ENCODE results near the gene TRIM17. TPM values are rescaled to one million over a fixed set of nuclear protein-coding genes. Genes with fewer than 3 reads are reported as not detected.

The TRIM17 gene
- total and polyA plus RNA-seq, 2 of the 8 experiments (the other 6 are each of a cell fraction or from before 2014, with no cell fraction given): 1.1 to 2.2 TPM

- TF ChIP-seq ATF2 (IDR thresholded peaks at IDR 0.05; ENCODE audit: low read length): no peak
- TF ChIP-seq NRF1 (IDR thresholded peaks at IDR 0.05; ENCODE audit: low read depth, low read length): no peak
- TF ChIP-seq SIRT6 (IDR thresholded peaks at IDR 0.05; ENCODE audit: low read length): no peak
- TF ChIP-seq SP4 (IDR thresholded peaks at IDR 0.05; ENCODE audit: low read length): no peak
- TF ChIP-seq SIN3A (conservative IDR thresholded peaks at IDR 0.05 in 1 of 2, IDR thresholded peaks at IDR 0.05 in 1 of 2; ENCODE audit: low read depth in 1 of 2, low read length in 2 of 2): peak in 1 of 2 experiments; percentile 81; a peak in 2 of 4 replicates
- TF ChIP-seq GABPA (IDR thresholded peaks at IDR 0.05; ENCODE audit: borderline replicate concordance, insufficient read depth, low read length): peak; percentile 45; the same call in 1 of the 2 replicates
- TF ChIP-seq EZH2 (IDR thresholded peaks at IDR 0.05; ENCODE audit: low read depth, low read length, severe bottlenecking): no peak
- TF ChIP-seq TAF1 (IDR thresholded peaks at IDR 0.05; ENCODE audit: low read depth, low read length): 0 out of 2 replicates have a peak, but pooled peaks have one; percentile 47
- no peak for TF ChIP-seq BRCA1 (IDR thresholded peaks at IDR 0.05; ENCODE audit: low read depth, low read length)
- no peak for TF ChIP-seq SIX5 (IDR thresholded peaks at IDR 0.05; ENCODE audit: low read depth, low read length)
- 0 out of 2 replicates have a peak, but pooled peaks have one; percentile 9 for TF ChIP-seq TCF12 (IDR thresholded peaks at IDR 0.05; ENCODE audit: low read depth, low read length)
- no peak for TF ChIP-seq ZNF274 (IDR thresholded peaks at IDR 0.05; ENCODE audit: borderline replicate concordance, extremely low read depth, low read length)
- TF ChIP-seq USF2 (IDR thresholded peaks at IDR 0.05; ENCODE audit: low read length): no peak
These were observed 42.7 kb upstream of the TRIM17 start (continued) for GRCh38 chr1:228459091-228459993.
